ENCODE results near the gene PTPN18. TPM values are rescaled to one million over a fixed set of nuclear protein-coding genes. Genes with fewer than 3 reads are reported as not detected.

Gene PTPN18
- total and polyA plus RNA-seq, 12 donors, result 7.8 to 35.0 (median 12.9) TPM

GRCh38 chr2:130369965-130370341, 14.1 kb downstream of the PTPN18 start:
- peaks cover 0 to 5% (median 0%) of the 10 kb centered on the region in 11 donors for H3K9me3 ChIP-seq
- H3K27ac ChIP-seq, result peak overlapping the region in 1 of 10 donors; percentile 96
- DNase-seq (no peak), ATAC-seq (no peak)
- H3K4me1 ChIP-seq, result peaks cover 3 to 51% (median 20%) of the 10 kb centered on the region in 9 donors
- WGBS, 2 donors, result 95% methylated on average over 5 of the region's 5 CpGs
- no peak overlapping the region for H3K4me3 ChIP-seq
- H3K27me3 ChIP-seq, result no peaks in the 10 kb centered on the region
- no peak for TF ChIP-seq CTCF (IDR thresholded peaks at IDR 0.05)
- intact Hi-C loops (cut with DNase I), result loop anchor here in 1 of 10 donors (2.0 kb wide), 1 partner anchor 13 kb away; the partner anchor contains the start of gene PTPN18
- peaks cover 0 to 16% (median 0%) of the 10 kb centered on the region in 9 donors for H3K36me3 ChIP-seq

- no peaks in the 10 kb centered on the region for H3K27me3 ChIP-seq
- TF ChIP-seq CTCF (IDR thresholded peaks at IDR 0.05), result no peak
- ATAC-seq (no peak), DNase-seq (no peak)
- peaks cover 3 to 54% (median 20%) of the 10 kb centered on the region in 9 donors for H3K4me1 ChIP-seq
- WGBS, 2 donors, result 92 to 94% methylated on average over 9 of the region's 9 CpGs
- H3K4me3 ChIP-seq, result peak overlapping the region in 1 of 10 donors; percentile 90
- peaks cover 0 to 5% (median 0%) of the 10 kb centered on the region in 11 donors for H3K9me3 ChIP-seq
- intact Hi-C loops (cut with DNase I), result loop anchor here in 1 of 10 donors (2.0 kb wide), 1 partner anchor 14 kb away; the partner anchor contains the start of gene PTPN18
- H3K27ac ChIP-seq, result peak overlapping the region in 2 of 10 donors; percentile 92 to 96
- H3K36me3 ChIP-seq, result peaks cover 0 to 21% (median 0%) of the 10 kb centered on the region in 9 donors
Measured at GRCh38 chr2:130370490-130370889, 14.6 kb downstream of the PTPN18 start.

GRCh38 chr2:130371723-130372054, 15.8 kb downstream of the PTPN18 start:
- intact Hi-C loops (cut with DNase I), result loop anchor here in 2 of 10 donors (2.0 kb wide), 2 partner anchors 15 kb away; partner anchors contain the start of gene PTPN18 (in 1 of the 2)
- Histone ChIP-seq H3K9me3 (peaks cover 0 to 5% (median 0%) of the 10 kb centered on the region in 11 donors), H3K4me1 (peaks cover 3 to 63% (median 20%) of the 10 kb centered on the region in 9 donors), H3K27me3 (no peaks in the 10 kb centered on the region), H3K27ac (peak overlapping the region; percentile 80 to 98 (median 94)), H3K4me3 (peak overlapping the region; percentile 74 to 92 (median 87)), H3K36me3 (peaks cover 0 to 30% (median 0%) of the 10 kb centered on the region in 9 donors)
- WGBS, 2 donors, result 43 to 47% methylated on average over 18 of the region's 18 CpGs
- DNase-seq (no peak), ATAC-seq (peak; percentile 25 to 49 (median 38))
- TF ChIP-seq CTCF (IDR thresholded peaks at IDR 0.05), result no peak

- Histone ChIP-seq H3K27me3 (no peaks in the 10 kb centered on the region), H3K27ac (peak overlapping the region; percentile 80 to 98 (median 94)), H3K9me3 (peaks cover 0 to 3% (median 0%) of the 10 kb centered on the region in 11 donors), H3K4me3 (peak overlapping the region; percentile 74 to 92 (median 87)), H3K4me1 (peaks cover 3 to 67% (median 20%) of the 10 kb centered on the region in 9 donors), H3K36me3 (peaks cover 0 to 32% (median 0%) of the 10 kb centered on the region in 9 donors)
- intact Hi-C loops (cut with DNase I), result loop anchor here in 1 of 10 donors (2.0 kb wide), 1 partner anchor 15 kb away; no protein-coding TSS in a partner anchor
- TF ChIP-seq CTCF (IDR thresholded peaks at IDR 0.05), result peak; percentile 89 to 97 (median 93)
- ATAC-seq, result peak; percentile 92 to 97 (median 96)
- WGBS, 2 donors, result 1% methylated on average over 80 to 81 of the region's 81 CpGs
- DNase-seq, result peak; percentile 89 to 95
Measured at GRCh38 chr2:130372055-130372832, 16.4 kb downstream of the PTPN18 start.
